Activated CD4-positive, alpha-beta T cell treated with anti-CD3 and anti-CD28 coated beads, Interleukin-2, amount 50 U/mL, for 48 hours (primary cell): ENCODE measurements around the gene TPK1.
"Not testable (repeated sequence)": the region's sequence is repeated elsewhere in the genome, so short reads cannot be mapped to it uniquely, and the experiment has no call there.

Experiments
- DNase-seq, 2 experiments: peaks; one replicate each; pipeline ENCODE4 v3.0.0-alpha.2; 2020

TPK1 gene

GRCh38 chr7:144775749-144776148, 60.1 kb downstream of the TPK1 start:
- DNase-seq: no peak

GRCh38 chr7:144771927-144772326, 63.9 kb downstream of the TPK1 start:
- no peak for DNase-seq

GRCh38 chr7:144771174-144771573, 64.7 kb downstream of the TPK1 start:
- no peak for DNase-seq

- DNase-seq: no peak
Observed at GRCh38 chr7:144769352-144769751, 66.5 kb downstream of the TPK1 start.

- DNase-seq: no peak
Observed at GRCh38 chr7:144768633-144769032, 67.2 kb downstream of the TPK1 start.

GRCh38 chr7:144763291-144763690, 72.6 kb downstream of the TPK1 start:
- DNase-seq: no peak

GRCh38 chr7:144762853-144763252, 73.0 kb downstream of the TPK1 start:
- DNase-seq: no peak

- no peak for DNase-seq
Observed at GRCh38 chr7:144761493-144761892, 74.4 kb downstream of the TPK1 start.

GRCh38 chr7:144759653-144760052, 76.2 kb downstream of the TPK1 start:
- DNase-seq: no peak

- DNase-seq: no peak
Observed at GRCh38 chr7:144747936-144748335, 87.9 kb downstream of the TPK1 start.

GRCh38 chr7:144738708-144739314, 97.0 kb downstream of the TPK1 start:
- no peak for DNase-seq

- no peak for DNase-seq
Observed at GRCh38 chr7:144738146-144738545, 97.7 kb downstream of the TPK1 start.

GRCh38 chr7:144736880-144737493, 98.9 kb downstream of the TPK1 start:
- no peak for DNase-seq

- no peak for DNase-seq
Observed at GRCh38 chr7:144735505-144736276, 100.2 kb downstream of the TPK1 start.

- DNase-seq: no peak
Observed at GRCh38 chr7:144731661-144732351, 104.0 kb downstream of the TPK1 start.

- no peak for DNase-seq
Observed at GRCh38 chr7:144730224-144730623, 105.6 kb downstream of the TPK1 start.

- no peak for DNase-seq
Observed at GRCh38 chr7:144729226-144729625, 106.6 kb downstream of the TPK1 start.

GRCh38 chr7:144728551-144728950, 107.3 kb downstream of the TPK1 start:
- DNase-seq: no peak

GRCh38 chr7:144726840-144727239, 109.0 kb downstream of the TPK1 start:
- DNase-seq: not testable (repeated sequence)

- DNase-seq: no peak
Observed at GRCh38 chr7:144725070-144725469, 110.8 kb downstream of the TPK1 start.

GRCh38 chr7:144723301-144723700, 112.6 kb downstream of the TPK1 start:
- DNase-seq: no peak

GRCh38 chr7:144720710-144721109, 115.1 kb downstream of the TPK1 start:
- DNase-seq: no peak

- DNase-seq: no peak
Observed at GRCh38 chr7:144720149-144720548, 115.7 kb downstream of the TPK1 start.

GRCh38 chr7:144717720-144718119, 118.1 kb downstream of the TPK1 start:
- no peak for DNase-seq
